SIG-M5 (cell line): ENCODE results near the gene GADD45GIP1.
"Not testable (repeated sequence)": the region's sequence is repeated elsewhere in the genome, so short reads cannot be mapped to it uniquely, and the experiment has no call there.

Source experiments
- DNase-seq: peaks from one replicate; lab custom pipeline; 2025; lab: John Stamatoyannopoulos, UW

GADD45GIP1 gene

DNA sequence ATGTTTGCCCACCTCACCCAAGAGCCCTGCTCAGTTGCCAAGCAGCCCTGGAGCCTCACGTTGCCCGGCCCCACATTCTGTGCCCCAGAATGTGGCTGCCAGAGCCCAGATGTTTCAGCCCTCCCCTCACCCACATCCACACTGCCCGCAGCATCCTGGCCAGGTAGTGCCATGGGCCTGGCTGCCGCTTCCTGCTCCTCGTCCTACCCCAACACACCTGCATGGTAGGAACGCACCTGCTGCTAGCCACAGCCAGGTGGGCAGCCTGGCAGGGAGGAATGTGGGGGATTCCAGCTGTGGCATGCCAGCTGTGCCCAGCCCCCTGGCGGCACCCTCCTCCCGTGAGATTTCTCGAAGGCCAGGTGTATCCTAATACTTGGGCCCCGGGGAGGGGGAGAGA is 30.8 kb upstream of the GADD45GIP1 start:
- DNase-seq, result no peak

DNA sequence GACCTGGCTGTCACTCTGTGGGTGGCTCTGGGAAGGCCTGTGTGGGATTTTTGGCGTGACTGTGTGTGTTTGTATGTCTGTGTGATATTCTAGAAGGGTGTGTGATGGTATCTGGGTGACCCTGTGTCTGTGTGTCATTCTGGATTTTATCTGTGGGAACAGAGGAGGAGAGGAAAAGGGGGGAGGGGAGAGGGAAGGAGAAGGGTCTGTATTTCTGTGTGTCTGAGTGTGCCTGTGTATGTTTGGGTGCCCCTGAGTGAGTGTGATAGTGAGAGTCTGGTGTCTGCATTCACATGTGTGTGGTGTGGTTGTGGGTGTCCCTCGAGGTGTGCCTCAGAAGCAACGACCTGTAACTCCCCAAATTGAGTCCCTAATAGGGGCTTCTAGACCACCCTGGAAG is 30.2 kb upstream of the GADD45GIP1 start:
- no peak for DNase-seq

DNA sequence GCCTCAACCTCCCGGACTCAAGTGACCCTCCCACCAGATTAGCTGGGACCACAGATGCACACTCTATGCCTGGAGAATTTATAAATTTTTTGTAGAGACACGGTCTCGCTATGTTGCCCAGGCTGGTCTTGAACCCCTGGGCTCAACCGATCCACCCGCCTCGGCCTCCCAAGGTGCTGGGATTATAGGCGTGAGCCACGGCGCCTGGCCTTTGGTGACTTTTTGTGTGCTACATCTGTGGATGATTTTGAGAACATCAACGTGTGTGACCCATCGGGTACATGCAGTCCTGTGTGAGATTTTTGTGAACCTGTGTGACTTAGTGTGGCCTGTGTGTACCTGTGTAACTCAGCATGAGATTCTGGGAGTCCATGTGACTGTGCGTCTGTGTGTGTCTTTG is 29.7 kb upstream of the GADD45GIP1 start:
- no peak for DNase-seq

DNA sequence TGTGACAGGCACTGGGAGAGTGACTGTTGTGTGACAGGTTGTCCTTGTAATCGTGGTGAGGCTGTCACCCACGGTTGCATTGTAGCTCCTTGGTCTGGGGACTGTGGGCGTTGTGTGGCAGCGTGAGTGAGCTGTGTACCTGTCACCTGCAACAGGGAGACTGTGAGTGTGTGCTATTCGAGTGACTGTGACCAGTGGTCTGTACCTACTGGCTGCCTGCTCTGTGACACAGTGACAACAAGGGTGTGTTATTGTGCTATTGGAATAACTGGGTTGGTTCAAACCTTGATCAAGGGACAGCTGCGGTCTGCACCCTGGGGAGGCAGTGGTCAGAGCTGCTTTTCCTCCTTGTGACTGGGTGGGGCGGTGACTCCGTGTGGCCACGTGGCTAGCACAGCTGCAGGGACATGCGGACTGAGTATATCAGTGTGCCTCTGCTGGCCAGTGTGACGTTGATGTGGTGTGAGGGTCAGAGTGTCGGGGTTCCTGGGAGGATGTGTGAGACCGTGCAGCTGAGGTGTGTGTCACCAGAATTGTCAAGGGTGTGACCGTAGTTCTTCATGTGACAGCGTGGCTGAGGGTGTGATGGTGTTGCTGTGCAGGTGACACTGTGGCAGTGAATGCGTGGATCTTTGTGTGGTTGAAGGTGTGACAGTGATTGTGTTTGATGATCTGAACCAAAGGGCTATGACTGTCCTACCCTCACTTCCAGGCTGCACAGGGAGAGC is 28.2 kb upstream of the GADD45GIP1 start:
- no peak for DNase-seq

DNA sequence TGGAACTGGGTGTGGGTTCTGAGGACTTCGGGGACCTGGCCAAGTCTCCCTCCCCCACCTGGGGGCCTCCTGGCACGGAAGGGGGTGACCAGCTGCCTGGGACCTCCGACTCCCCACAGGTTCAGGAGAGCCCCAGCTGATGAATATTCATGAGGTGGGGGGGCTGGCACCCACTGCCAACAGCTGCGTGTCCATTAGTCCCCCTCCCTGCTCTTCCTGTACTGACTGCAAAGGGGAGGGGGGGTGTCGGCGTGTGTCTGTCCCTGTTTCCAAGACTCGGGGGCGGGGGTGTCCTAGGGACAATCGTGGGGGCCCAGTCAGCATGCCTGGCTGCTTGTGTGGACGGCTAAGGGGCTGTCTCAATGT is 27.6 kb upstream of the GADD45GIP1 start:
- no peak for DNase-seq

DNA sequence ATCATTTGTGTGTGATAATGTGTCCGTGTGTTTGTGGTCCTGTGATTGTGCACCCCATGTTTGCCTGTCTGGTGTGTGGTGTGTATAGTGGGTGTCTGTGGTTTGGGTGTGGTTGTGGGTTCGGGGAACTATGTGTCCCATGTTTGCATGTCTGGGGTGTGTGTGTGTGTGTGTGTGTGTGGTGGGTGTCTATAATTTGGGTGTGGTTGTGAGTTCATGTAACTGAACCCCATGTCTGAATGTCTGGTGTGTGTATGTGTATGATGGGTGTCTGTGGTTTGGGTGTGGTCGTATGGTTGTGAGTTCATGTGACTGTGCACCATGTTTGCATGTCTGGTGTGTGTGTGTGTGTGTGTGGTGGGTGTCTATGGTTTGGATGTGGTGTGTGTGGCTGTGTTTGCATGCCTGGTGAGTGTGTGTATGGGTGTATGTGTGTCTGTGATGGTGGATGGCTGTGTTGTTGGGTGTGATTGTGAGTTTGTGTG is 27.2 kb upstream of the GADD45GIP1 start:
- no peak for DNase-seq

DNA sequence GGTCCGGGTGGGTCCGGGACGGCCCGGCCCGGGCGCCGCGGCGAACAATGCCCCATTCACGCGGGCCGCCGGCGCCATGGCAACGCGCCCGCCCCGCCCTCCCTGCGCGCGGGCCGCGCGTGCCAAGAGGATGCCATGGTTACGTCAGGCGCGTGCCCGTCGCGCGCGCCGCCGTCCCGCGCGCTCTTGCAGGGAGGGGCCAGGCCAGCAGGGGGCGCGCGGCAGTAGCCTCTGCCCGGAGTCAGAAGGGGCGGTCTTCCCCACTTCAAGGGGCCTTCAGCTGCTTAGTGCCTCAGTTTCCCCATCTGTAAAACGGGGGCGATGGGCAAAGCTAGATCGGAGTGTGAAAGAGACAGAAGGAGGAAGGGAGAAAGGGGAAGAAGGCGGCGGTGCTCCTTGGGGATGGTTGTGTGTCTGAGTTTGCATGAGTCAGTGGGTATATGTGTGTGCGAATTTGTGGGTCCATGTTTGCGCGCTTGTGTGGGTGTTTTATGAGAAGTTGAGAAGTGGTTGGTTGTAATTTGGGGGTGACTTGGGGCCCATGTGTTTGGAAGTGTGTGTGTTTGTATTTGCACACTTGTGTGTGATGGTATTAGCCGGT is 26.6 kb upstream of the GADD45GIP1 start:
- no peak for DNase-seq

DNA sequence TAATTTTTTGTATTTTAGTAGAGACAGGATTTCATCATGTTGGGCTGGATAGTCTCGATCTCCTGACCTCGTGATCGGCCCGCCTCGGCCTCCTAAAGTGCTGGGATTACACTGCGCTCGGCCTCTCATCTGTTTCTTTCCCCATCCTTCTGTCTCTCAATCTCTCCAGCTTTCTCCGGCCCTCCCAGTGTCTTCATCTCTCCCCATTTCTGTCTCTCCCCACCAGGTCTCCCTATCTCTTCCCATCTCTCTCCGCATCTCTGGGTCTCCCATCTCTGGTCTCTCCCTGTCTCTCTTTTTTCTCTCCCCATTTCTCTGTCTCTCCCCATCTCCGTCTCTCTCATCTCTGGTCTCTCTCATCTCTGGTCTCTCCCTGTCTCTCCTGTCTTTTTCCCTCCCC is 26.1 kb upstream of the GADD45GIP1 start:
- DNase-seq, result no peak

DNA sequence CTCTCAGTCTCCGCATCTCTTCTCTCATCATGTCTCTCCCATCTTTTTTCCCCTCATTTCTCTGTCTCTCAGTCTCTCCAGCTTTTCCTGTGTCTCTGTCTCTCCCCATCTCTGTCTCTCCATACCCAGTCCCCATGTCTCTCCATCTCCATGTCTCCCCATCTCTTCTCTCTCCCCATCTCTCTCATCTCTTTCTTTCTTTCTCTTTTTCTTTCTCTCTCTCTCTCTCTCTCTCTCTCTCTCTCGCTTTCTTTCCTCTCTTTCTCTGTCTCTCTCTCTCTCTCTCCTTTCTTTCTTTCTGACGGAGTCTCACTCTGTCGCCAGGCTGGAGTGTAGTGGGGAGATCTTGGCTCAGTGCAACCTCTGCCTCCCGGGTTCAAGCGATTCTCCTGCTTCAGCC is 25.6 kb upstream of the GADD45GIP1 start:
- DNase-seq, result no peak

DNA sequence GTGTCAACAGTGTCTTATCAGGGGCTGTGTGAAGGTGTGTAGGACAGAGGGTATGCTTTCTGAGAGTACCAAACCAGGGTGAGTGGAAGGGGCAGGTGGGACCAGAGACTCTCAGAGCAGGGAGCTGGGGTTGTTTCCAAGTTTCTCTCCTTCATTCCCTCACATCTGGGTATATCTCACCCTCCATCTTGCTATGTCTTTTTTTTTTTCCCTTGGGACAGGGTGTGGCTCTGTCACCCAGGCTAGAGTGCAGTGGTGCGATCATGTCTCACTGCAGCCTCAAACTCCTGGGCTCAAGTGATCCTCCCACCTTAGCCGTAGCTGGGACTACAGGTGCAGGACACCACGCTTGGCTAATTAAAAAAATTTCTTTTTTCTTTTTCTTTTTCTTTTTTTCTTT is 23.0 kb upstream of the GADD45GIP1 start:
- no peak for DNase-seq

DNA sequence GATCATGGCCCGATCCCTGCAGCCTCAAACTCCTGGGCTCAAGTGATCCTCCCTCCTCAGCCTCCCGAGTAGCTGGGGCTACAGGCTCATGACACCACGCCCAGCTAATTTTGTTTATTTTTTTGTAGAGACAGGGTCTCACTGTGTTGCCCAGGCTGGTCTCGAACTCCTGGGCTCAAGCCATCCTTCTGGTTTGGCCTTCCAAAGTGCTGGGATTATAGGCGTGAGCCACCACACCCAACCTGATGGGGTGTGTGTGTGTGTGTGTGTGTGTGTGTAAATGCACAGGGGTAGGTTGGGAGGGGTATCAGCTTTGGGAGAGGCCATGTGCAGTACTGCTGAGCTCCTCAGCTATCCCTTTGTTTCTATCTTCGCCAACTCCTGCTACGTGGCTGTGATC is 19.1 kb upstream of the GADD45GIP1 start:
- not testable (repeated sequence) for DNase-seq

DNA sequence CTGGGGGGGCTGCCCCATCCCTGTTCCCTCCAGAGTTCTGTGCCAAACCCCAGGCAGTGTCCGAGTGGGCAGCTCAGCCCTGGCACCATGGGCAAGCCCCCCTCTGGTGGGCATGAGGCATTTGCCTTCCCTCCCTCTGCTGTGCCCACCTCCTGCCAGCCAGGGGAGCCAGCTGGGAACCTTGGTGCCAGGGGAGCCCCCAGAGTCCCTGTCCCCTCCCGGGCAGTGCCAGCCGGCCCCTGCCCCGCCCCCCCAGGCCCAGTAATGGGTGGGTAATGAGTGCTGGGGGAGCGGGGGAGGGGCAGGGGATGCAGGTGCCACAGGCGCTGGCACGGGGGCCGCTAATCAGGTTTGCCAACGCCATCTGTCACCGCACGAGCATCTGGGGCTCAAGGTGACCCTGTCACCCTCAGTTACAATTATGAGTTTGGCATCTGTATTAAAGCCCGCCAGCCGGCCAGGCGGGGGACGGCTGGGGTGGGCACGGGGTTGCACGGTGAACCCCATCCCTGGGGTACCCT is 18.3 kb upstream of the GADD45GIP1 start:
- DNase-seq, result no peak

DNA sequence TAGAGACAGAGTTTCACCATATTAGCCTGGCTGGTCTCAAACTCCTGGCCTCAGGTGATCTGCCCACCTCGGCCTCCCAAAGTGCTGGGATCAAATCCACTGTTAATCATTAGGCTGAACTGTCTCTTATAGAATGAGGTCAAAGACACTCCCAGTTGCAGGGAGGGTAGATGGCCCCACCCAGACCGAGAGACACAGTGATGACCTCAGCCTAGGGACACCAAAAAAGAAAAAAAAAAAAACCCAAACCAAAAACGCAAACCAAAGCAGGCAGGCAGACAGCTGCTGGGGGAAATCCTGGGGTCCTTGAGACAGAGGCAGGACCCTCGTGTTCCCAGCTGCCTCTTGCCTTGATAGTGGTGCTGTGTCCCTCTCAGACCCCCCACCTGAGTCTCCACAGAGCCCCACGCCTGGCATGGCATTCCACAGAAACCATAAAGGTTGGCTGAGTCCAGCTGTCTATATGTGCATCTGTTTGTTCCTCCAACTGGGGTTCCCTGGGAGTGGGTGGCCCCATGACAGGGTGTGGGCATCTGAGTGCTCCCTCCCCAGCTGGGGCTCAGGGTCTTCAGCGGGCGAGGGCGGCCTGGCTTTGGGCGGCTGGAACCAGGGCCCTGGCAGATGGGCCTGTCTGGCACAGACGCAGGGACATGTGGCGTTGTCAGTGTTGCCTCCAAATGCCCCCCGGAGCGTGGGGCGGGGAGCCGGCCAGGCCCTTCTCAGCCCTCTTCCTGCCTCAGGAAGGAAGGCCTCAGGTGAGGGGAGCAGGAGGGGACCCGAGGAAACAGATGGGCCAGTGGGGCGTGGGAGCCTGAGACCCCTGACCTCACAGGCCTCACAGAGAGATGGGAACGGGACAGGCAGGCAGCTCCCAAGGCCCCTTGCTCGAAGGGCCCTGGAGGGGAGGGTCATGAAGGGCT is 17.5 kb upstream of the GADD45GIP1 start:
- no peak for DNase-seq

DNA sequence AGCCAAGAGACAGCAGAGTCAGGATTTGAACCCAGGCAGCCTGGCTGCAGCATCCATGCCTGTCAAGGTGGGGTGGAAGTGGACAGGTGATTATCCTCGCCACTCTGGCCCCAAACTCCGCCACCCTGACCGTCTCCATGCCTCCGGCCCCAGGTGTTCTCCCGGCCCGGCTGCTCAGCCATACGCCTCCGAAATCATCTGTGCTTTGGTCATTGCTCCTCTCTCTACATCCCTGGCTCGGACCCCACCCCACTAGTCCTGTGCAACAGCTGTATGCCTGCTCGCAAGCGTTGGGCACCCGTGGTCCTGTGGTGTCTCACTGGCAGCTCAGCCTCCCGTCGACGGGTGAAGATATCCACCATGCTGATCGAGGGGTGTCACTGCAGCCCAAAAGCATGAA is 16.2 kb upstream of the GADD45GIP1 start:
- DNase-seq, result no peak

DNA sequence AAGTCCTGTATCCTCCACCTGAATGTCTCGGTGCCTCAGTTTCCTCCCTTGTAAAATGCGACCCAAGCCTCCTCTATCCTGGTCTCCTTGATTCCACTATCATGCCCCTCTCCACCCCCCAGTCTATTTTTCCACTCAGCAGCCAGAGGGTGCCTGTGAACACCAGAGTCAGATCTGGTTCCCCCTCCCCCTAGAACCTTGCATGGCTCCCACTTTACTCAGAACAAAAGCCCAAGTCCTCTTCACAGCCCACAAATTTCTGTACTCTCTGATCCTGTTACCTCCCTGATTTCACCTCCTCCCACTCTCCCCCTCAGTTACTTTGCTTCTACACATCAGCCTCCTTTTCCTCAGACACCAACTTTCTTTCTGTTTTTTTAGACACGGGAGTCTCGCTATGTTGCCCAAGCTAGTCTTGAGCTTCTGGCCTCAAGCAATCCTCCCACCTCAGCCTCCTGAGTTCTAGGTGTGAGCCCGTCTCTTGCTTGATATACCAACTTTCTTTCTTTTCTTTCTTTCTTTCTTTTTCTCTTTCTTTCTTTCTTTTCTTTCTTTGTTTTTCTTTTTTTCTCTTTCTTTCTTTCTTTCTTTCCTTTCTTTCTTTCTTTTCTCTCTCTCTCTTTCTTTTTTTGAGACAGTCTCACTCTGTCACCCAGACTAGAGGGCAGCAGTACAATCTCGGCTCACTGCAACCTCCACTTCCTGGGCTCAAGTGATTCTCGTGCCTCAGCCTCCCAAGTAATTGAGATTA is 13.2 kb upstream of the GADD45GIP1 start:
- no peak for DNase-seq

DNA sequence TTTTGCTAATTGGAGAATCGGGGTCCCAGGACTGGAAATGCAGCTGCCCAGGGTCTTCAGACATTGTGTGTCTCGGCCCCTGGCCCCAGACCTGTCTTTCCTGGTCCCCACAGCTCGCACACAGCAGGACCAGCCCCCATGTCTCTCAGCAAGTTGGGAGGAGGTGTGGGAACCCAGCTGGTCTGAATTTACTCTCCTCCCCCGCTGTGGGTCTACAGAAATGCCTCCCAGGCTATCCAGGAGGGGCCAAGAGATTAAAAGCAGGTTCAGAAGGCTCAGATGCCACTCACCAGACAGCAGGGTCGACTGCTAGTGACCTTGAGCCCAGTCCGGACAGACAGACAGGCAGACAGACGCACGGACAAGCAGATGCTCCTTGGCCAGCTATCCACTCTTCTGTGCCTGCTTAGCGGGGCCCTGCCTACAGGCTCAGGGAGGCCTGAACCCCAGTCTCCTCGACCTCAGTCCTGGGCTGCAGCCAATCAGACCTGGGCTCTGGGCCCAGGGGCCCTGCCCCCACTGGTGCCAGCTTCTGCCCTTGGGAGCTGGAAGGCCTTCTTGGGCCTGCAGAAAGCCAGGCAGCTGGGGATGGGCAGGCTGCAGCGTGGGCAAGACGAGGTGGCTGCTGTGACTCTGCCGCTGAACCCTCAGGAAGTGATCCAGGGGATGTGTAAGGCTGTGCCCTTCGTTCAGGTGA is 12.4 kb upstream of the GADD45GIP1 start, which contains the start of gene DAND5:
Gene DAND5, plus strand, starts transcription at position 285 of the 697 bp plus-strand sequence. Its CDS starts 85 bp downstream, at position 370.
- DNase-seq, result no peak

DNA sequence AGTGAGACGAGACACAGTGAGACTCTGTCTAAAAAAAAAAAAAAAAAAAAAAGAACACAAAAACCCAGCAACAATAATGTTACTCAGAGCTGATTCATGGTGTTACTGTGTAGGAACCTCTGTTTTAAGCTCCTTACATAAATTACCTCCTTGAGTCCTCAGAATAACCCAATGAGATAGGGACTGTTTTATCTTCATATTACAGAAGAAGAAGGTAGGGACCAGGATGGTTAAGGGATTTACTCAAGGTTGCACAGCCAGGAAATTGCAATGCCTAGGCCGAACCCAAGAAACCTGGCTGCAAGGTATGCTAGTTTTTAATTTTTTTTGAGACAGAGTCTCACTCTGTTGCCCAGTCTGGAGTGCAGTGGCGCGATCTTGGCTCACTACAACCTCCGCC is 10.9 kb upstream of the GADD45GIP1 start:
- no peak for DNase-seq

DNA sequence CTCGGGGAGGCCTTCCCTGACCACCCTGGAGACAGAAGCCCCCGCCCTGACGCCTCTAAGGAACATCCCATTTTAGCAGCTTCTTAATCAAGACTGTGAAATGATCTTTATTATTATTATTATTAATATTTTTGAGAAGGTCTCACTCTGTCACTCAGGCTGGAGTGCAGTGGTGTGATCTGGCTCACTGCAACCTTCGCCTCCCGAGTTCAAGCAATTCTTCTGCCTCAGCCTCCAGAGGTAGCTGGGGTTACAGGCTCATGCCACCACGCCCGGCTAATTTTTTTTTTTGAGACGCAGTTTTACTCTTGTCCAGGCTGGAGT is 8.8 kb upstream of the GADD45GIP1 start:
- no peak for DNase-seq

DNA sequence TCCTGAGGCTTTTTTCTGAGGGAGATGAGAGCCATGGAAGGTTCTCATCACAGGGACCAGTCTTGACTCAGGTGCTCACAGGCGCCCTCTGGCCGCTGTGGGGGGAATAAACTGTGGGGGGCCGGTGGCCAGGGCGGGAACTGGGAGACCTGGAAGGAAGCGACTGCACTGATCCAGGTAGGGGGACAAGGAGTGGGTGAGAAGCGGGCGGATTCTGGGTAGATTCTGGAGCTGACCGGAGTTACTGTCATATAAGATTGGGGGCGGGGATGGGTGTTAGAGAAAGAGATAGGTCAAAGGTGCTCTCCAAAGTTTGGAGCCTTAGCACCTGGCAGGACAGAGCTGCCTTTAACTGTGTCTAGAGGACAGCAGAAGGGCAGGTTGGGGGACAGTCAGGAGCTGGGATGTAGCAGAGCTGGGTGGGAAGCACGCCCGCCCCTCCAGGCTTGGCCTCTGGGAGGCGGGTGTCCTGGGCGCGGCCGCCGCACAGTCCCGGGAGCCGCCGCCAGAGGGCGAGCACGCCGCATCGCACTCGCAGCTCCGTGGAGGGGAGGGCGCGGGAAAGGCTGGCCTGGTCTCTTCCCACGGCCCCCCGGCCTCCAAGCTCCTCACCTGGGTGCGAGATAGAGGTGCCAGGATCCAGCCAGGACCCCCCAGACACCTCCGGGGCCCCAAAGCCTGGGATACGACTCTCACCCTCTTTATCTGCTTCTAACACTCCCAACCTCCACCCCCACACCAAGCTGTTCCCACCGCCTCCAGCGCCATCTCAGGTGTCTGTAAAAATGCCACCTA is 8.2 kb upstream of the GADD45GIP1 start:
- DNase-seq, result no peak

DNA sequence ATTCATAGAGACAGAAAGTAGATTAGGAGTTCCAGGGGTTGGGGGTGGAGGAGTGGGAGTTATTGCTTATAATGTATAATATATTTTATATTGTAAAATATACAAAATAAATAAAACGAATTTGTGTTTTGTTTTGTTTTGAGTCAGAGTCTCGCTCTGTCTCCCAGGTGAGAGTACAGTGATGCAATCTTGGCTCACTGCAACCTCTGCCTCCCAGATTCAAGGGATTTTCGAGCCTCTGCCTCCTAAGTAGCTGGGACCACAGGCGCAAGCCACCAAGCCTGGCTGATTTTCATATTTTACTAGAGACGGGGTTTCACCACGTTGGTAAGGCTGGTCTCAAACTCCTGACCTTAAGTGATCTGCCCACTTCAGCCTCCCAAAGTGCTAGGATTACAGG is 2.5 kb upstream of the GADD45GIP1 start:
- no peak for DNase-seq
